ENCODE measurements around the gene APOOL.

- TF ChIP-seq CTCF (conservative IDR thresholded peaks at IDR 0.05; ENCODE audit: low read length): peak; percentile 71
- no peak for TF ChIP-seq EZH2phosphoT487 (IDR thresholded peaks at IDR 0.05; ENCODE audit: borderline replicate concordance, low read depth, low read length)
These were observed 105.6 kb downstream of the APOOL start for GRCh38 chrX:85109235-85109634.
